Activated T-helper 1 cell treated with anti-CD3 and anti-CD28 coated beads, Interleukin-12 subunit alpha, Interleukin-12 subunit beta, Interleukin-2, Interleukin-4 antibody, amounts not matched to agents 30 ng/mL and 10 ng/mL and 1 ng/mL, durations not matched to agents 14 hours and 24 hours and 36 hours (primary cell): ENCODE data around the gene BCOR. TPM values are rescaled to one million over a fixed set of nuclear protein-coding genes. Genes with fewer than 3 reads are reported as not detected.

Experiments used
- DNase-seq: peaks from one replicate; pipeline ENCODE4 v3.0.0; 2021; ENCODE audit warnings: low spot score
- H3K27ac Mint-ChIP-seq: one replicate; pipeline ENCODE4 v1.8.0; 2021; ENCODE audit warnings: mild to moderate bottlenecking, mixed read lengths
- H3K27me3 Mint-ChIP-seq: one replicate; pipeline ENCODE4 v1.8.0; 2022; ENCODE audit warnings: mild to moderate bottlenecking, moderate library complexity, mixed read lengths; ENCODE audit not compliant: insufficient read depth
- H3K36me3 Mint-ChIP-seq: one replicate; pipeline ENCODE4 v1.8.0; 2021; ENCODE audit warnings: low read depth, mixed read lengths
- H3K4me1 Mint-ChIP-seq: one replicate; pipeline ENCODE4 v1.8.0; 2021; ENCODE audit warnings: low read depth, mixed read lengths
- H3K4me3 Mint-ChIP-seq: one replicate; pipeline ENCODE4 v1.8.0; 2021; ENCODE audit warnings: mild to moderate bottlenecking, moderate library complexity, mixed read lengths
- H3K9me3 Mint-ChIP-seq: one replicate; pipeline ENCODE4 v1.8.0; 2021; ENCODE audit warnings: mixed read lengths
- intact Hi-C: fragments of 100-400 bp; cut with micrococcal nuclease; formaldehyde crosslinking; loops from one replicate; pipeline ENCODE4 v1.15.1; 2024
- total RNA-seq: library from RNA; stranded (reverse); gene quantifications from 2 replicates; pipeline ENCODE4 v1.2.3, GENCODE V29; 2022

Gene BCOR
- total RNA-seq, 1 donor from 2014 or later, result 65.2 TPM

DNA sequence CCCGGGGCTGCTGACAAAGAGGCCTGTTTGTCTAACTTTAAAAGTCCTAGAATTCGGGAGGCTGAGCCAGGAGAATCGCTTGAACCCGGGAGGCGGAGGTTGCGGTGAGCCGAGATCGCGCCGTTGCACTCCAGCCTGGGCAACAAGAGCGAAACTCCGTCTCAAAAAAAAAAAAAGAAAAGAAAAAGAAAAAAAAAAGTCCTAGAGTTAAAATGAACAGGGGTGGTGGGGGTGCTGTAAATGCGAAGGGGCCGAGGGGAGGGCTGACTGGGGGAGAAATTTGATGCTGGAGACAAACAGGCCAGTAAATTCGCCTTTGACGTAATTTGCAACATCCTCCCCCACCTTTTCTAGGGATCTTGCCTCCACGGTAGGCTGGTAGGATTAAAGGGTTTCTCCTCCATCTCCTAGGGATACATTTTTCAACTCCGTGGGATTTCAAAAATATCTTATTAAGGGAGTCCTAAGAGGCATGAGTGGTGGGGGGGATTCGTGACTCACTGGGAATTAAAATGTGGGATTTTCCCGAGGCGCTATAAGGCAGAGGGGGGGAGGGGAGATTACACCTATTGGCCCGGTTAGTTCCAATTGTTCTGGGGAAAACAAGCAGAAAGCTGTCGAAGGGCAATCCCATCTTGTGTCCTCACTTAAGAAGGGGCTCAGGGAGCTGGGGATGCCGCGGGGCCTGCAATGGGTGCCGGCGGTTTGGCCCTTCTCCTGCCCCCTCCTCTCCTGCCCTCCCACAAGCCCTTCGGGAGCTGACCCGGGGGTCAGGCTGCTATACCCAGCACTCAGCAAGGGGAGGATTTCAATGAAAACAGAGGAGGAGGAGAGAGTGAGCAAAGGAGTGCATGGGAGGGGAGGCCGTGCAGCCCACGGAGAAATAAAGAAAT is 3.0 kb upstream of the BCOR start:
- H3K4me1 Mint-ChIP-seq, result no peaks in the 10 kb centered on the region
- H3K9me3 Mint-ChIP-seq, result no peaks in the 10 kb centered on the region
- H3K4me3 Mint-ChIP-seq, result no peak overlapping the region
- no peaks in the 10 kb centered on the region for H3K27me3 Mint-ChIP-seq
- no peak for DNase-seq
- no peaks in the 10 kb centered on the region for H3K36me3 Mint-ChIP-seq
- H3K27ac Mint-ChIP-seq, result no peak overlapping the region
- intact Hi-C loops, result no loop called here

DNA sequence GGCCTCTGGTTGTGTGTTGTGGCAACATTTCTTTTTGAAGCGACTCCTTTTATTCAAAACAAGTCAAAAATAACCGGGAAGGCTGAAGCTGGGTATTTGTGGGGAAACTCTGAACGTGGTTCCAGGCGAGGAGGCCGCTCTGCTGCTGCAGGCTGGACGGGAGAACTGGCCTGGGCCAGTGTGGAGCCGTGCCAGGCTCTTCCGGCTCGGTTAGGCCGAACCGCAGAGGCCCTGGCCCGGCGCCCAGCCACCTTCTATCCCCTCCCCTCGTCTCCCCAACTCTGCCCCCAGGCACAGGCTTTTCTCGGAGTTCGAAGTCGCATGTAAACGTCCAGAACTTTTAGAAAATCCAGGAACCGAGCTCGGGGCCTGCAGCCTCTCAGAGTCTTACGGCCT is 2.4 kb upstream of the BCOR start:
- H3K36me3 Mint-ChIP-seq, result no peaks in the 10 kb centered on the region
- DNase-seq, result no peak
- H3K9me3 Mint-ChIP-seq, result no peaks in the 10 kb centered on the region
- H3K27me3 Mint-ChIP-seq, result no peaks in the 10 kb centered on the region
- peak overlapping the region; percentile 66 for H3K4me3 Mint-ChIP-seq
- no peak overlapping the region for H3K27ac Mint-ChIP-seq
- intact Hi-C loops, result no loop called here
- peaks cover 2% of the 10 kb centered on the region for H3K4me1 Mint-ChIP-seq

GRCh38 chrX:40099055-40099958 is 1.5 kb upstream of the BCOR start:
- H3K27ac Mint-ChIP-seq, result peak overlapping the region; percentile 88
- no peaks in the 10 kb centered on the region for H3K27me3 Mint-ChIP-seq
- peak; percentile 39 for DNase-seq
- H3K9me3 Mint-ChIP-seq, result no peaks in the 10 kb centered on the region
- H3K4me1 Mint-ChIP-seq, result peaks cover 5% of the 10 kb centered on the region
- intact Hi-C loops, result loop anchor here (2.0 to 10.0 kb wide), 10 partner anchors 53 to 985 kb away; partner anchors contain the start of gene USP9X
- H3K36me3 Mint-ChIP-seq, result no peaks in the 10 kb centered on the region
- H3K4me3 Mint-ChIP-seq, result peak overlapping the region; percentile 87

DNA sequence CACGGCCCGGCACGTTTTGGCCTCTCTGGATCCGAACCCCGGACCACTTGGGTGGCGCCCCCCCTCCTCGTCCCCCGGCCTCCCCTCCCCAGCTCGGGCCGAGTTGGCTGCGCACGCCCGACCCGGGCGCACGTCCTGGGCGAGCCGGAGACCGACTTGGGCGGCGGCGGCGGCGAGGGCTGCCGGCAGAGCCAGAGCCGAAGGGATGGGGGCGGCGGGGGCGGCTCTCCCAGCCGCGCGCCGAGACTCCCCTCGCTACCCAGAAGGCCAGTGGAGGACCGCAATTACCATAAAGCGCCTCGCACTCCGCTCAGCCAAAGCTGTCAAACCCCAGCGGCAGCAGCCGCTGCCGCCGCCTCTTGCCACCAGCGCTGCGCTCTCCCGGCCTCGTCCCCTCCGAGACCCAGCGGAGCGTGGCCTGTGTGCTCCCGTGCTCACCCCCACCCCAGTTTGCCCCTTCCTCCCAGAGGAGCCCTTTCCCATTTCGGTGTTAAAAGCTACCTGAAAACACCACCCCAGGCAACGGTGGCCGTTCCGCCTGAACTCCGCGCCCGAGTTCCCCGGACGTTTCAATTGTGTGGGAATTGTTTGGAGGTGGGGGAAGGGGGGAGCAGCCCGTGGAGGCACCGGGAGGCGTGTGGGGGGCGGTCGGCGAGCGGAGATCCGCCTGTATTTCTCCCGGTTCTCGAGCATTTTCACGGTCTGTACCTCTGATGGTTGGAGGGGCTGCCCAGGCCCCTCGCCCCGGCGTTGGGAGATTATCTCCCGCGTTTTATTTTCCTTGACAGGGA is 701 bp upstream of the BCOR start:
- peak; percentile 53 for DNase-seq
- H3K27me3 Mint-ChIP-seq, result no peaks in the 10 kb centered on the region
- intact Hi-C loops, result loop anchor here (2.0 to 10.0 kb wide), 10 partner anchors 54 to 986 kb away; partner anchors contain the start of gene USP9X
- H3K9me3 Mint-ChIP-seq, result no peaks in the 10 kb centered on the region
- no peaks in the 10 kb centered on the region for H3K36me3 Mint-ChIP-seq
- H3K4me1 Mint-ChIP-seq, result peaks cover 10% of the 10 kb centered on the region
- H3K27ac Mint-ChIP-seq, result peak overlapping the region; percentile 88
- peak overlapping the region; percentile 87 for H3K4me3 Mint-ChIP-seq

- peak overlapping the region; percentile 89 for H3K4me3 Mint-ChIP-seq
- peak overlapping the region; percentile 80 for H3K27ac Mint-ChIP-seq
- intact Hi-C loops, result loop anchor here (1.0 to 10.0 kb wide), 9 partner anchors 9 to 988 kb away; partner anchors contain the start of gene USP9X
- peak; percentile 11 for DNase-seq
- peaks cover 9% of the 10 kb centered on the region for H3K36me3 Mint-ChIP-seq
- H3K4me1 Mint-ChIP-seq, result peaks cover 23% of the 10 kb centered on the region
- H3K27me3 Mint-ChIP-seq, result no peaks in the 10 kb centered on the region
- H3K9me3 Mint-ChIP-seq, result no peaks in the 10 kb centered on the region
Measured at GRCh38 chrX:40097141-40097503, 636 bp downstream of the BCOR start.

- Mint-ChIP-seq H3K4me1 (peaks cover 23% of the 10 kb centered on the region), H3K27ac (peak overlapping the region; percentile 93), H3K9me3 (no peaks in the 10 kb centered on the region), H3K27me3 (no peaks in the 10 kb centered on the region), H3K4me3 (peak overlapping the region; percentile 89), H3K36me3 (peaks cover 9% of the 10 kb centered on the region)
- intact Hi-C loops, result loop anchor here (1.0 to 10.0 kb wide), 10 partner anchors 10 to 988 kb away; partner anchors contain the start of gene USP9X
- peak; percentile 69 for DNase-seq
Measured at GRCh38 chrX:40096395-40097091, 1.2 kb downstream of the BCOR start.

DNA sequence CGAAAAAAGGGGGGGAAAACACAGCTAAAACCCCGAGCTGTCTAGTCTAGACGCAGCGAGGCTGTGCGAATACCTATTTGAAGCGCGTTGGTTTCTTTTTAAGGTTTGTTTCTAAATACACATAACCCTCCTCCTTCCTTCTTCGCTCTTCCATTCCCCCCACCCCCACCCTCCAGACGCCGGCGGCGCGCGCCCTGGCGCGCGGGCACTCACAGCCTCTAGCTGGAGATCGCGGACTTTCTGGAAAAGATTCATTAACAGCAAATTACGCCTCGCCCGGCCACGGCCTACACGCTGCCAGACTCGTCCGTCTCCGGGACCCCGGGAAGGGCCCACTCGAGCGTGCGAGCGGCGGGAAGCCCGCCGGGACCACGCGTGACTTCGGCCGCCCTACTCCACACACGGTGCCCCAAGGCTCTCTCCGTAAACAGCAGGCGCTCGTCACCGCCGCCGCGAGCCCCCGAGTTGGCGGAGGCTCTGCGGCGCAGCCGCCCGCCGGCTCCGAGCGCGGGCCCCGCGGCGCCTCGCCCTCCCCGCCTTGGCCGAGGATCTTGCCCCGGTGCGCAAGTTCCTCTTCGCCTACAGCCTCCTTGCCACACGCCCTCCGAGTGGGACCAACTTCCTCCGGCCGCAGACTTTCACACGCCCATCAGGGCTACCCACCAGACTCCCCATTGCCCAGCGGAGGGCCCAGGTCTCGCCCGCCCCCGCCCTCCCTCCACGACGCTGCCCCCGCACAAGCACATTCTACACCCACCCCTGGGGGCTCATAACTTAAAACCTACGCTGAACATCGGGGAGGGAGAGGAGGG is 2.0 kb downstream of the BCOR start:
- intact Hi-C loops, result loop anchor here (1.0 to 10.0 kb wide), 11 partner anchors 74 to 989 kb away; partner anchors contain the start of gene USP9X
- H3K4me3 Mint-ChIP-seq, result peak overlapping the region; percentile 92
- H3K9me3 Mint-ChIP-seq, result no peaks in the 10 kb centered on the region
- no peaks in the 10 kb centered on the region for H3K27me3 Mint-ChIP-seq
- DNase-seq, result peak; percentile 6
- H3K4me1 Mint-ChIP-seq, result peaks cover 30% of the 10 kb centered on the region
- peak overlapping the region; percentile 93 for H3K27ac Mint-ChIP-seq
- peaks cover 15% of the 10 kb centered on the region for H3K36me3 Mint-ChIP-seq

DNA sequence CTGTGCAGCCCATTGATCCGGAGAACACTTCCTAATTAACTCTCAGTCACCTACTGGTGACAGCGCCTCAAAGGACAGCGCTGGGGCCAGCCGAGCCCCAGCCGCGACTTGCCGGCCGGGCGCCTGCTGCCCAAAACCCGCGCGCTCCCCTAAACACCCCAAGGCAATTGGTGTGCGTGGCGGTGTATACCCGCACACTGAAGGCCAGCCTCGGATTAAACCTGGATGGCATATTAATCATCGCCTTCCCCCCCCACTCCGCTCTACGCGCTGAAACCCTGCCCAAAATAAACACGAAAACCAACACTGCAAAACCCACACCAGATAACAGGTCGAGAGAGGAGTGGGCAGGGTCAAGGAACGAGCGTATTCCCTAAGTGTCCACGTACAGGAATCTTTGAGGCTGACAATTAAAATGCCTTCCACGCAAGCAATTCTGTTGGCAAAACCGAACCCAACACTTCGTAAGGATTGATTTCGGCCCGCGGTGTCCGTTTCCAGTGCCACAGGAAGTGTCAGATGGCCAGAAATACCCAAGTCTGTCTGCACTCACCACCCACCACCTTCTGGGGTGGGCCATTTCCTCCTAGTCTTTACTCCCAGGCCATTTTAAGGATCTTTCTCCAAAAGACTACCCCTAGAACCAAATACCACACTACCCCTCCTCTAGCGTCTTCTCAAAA is 2.7 kb downstream of the BCOR start:
- intact Hi-C loops, result loop anchor here (1.0 to 10.0 kb wide), 10 partner anchors 74 to 990 kb away; partner anchors contain the start of gene USP9X
- Mint-ChIP-seq H3K9me3 (no peaks in the 10 kb centered on the region), H3K4me1 (peaks cover 31% of the 10 kb centered on the region), H3K27me3 (no peaks in the 10 kb centered on the region), H3K27ac (peak overlapping the region; percentile 78), H3K4me3 (peak overlapping the region; percentile 92), H3K36me3 (peaks cover 16% of the 10 kb centered on the region)
- no peak for DNase-seq

DNA sequence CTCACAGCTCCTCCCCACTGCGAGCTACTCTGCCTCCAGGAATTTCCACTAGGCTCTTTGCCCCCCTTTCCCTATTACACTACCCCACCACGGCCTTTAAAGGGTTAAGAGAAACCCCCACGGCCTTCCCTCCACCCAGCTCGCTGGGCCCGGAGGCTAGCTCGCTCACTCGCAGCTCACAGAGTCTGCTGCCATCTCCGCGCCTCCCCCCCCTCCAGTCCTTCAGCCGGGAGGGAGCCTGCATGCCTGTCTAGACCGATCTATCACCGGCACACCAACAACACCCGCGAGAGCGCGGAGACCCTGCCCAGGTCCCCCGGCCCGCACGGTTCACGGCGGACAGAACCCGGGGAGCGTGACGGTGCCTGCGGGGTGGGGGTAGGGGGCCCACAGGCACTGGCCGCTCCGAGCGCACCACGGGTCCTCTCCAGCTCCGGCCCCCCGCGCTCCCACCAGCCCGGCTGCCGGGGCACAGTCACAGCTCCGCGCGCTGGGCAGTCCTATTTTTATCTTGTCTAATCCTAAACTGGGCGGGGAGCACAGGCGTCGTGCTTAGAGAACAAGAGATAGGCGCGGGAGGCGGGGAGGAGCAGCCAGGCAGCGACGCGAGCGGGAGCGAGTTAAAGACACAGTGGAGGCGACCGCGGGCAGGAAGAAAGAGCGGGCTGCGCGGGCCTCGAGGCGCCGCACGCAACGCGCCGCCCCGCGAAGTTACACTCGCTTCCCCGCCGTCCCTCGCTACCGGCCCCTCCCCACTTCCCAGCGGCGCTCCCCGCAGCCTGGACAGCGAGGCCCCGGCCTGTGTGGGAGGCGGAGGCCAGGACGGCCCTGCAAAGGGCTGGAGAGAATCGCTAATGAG is 3.5 kb downstream of the BCOR start:
- DNase-seq, result no peak
- H3K9me3 Mint-ChIP-seq, result no peaks in the 10 kb centered on the region
- peaks cover 36% of the 10 kb centered on the region for H3K4me1 Mint-ChIP-seq
- intact Hi-C loops, result loop anchor here (2.0 to 10.0 kb wide), 4 partner anchors 81 to 991 kb away; partner anchors contain the start of gene USP9X
- peaks cover 18% of the 10 kb centered on the region for H3K36me3 Mint-ChIP-seq
- peak overlapping the region; percentile 76 for H3K27ac Mint-ChIP-seq
- H3K27me3 Mint-ChIP-seq, result no peaks in the 10 kb centered on the region
- peak overlapping the region; percentile 92 for H3K4me3 Mint-ChIP-seq

DNA sequence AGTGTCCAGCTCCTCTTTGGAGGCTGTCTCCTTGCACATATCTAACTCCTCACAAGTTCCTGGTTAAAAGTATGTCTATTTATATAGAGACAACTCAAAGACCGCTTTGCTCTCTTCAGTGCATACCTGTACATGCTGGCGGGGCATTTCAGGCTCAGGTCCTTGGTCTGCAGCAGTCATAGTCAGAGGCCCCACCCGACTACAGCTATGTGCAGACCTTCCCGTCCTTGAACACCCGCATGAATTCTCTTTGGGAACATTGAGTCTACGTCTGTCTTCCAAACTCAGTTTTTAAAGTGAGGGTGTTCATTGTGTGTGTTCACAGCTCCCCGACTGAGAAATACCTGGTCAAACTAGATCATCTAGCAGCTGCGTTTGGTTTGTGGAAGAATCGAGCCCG is 4.2 kb downstream of the BCOR start:
- H3K9me3 Mint-ChIP-seq, result no peaks in the 10 kb centered on the region
- intact Hi-C loops, result loop anchor here (10.0 kb wide), 2 partner anchors 759 to 991 kb away; partner anchors contain the start of gene USP9X

More for the DNA sequence above, 4.2 kb downstream of the BCOR start:
- peaks cover 42% of the 10 kb centered on the region for H3K4me1 Mint-ChIP-seq
- DNase-seq, result no peak
- no peak overlapping the region for H3K27ac Mint-ChIP-seq
- H3K27me3 Mint-ChIP-seq, result no peaks in the 10 kb centered on the region
- H3K4me3 Mint-ChIP-seq, result peak overlapping the region; percentile 92
- H3K36me3 Mint-ChIP-seq, result peaks cover 19% of the 10 kb centered on the region
